ENCODE measurements around the gene AHSG.

DNA sequence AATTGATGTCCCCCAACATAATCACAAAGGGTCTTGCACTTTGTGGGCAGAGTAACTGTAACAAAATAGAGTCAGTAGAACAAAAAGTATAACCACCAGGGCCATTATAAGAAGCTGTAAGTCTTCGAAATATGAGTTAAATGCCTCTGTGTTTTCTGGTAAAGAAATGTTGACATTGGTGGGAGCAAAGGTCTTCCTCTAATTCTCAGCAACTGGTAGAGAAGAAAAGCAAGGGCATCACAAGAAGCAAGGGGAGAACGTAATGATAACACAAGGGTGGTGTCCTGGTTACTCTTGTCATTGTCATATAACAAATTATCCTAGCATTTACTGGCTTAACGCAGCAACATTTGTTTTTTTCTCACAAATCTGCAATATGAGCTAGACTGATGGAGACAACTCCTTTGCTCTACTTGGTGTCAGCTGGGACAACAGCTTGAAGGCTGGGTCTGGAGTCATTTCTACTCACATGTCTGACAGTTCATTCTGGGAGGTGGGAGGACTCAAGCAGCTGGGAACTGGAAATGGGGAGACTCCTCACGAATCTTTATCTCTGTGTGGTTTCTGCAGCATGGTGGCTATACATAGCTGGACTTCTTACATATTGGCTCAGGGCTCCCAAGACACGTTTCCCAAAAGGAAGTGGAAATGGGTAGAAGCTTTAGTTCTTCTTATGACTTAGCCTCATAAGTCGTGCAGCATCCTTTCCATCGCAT is 22.1 kb upstream of the AHSG start:
- TF ChIP-seq, protein P1, sequence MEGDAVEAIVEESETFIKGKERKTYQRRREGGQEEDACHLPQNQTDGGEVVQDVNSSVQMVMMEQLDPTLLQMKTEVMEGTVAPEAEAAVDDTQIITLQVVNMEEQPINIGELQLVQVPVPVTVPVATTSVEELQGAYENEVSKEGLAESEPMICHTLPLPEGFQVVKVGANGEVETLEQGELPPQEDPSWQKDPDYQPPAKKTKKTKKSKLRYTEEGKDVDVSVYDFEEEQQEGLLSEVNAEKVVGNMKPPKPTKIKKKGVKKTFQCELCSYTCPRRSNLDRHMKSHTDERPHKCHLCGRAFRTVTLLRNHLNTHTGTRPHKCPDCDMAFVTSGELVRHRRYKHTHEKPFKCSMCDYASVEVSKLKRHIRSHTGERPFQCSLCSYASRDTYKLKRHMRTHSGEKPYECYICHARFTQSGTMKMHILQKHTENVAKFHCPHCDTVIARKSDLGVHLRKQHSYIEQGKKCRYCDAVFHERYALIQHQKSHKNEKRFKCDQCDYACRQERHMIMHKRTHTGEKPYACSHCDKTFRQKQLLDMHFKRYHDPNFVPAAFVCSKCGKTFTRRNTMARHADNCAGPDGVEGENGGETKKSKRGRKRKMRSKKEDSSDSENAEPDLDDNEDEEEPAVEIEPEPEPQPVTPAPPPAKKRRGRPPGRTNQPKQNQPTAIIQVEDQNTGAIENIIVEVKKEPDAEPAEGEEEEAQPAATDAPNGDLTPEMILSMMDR (IDR thresholded peaks at IDR 0.05; ENCODE audit: low read depth, low read length) = no peak
- no peak for TF ChIP-seq POLR2A (IDR thresholded peaks at IDR 0.05; ENCODE audit: extremely low read depth, insufficient read length)

All from NB4 (cell line).